Measurements from ENCODE around the gene UBE2V1.

GRCh38 chr20:50096237-50096636, 16.7 kb downstream of the UBE2V1 start:
- TF ChIP-seq CTCF (conservative IDR thresholded peaks at IDR 0.05; ENCODE audit: low read depth, low read length), result no peak
- TF ChIP-seq EZH2 (IDR thresholded peaks at IDR 0.05; ENCODE audit: low read length, unreplicated experiment), result no peak
